Amygdala (tissue), 56 donors: Measurements from ENCODE around the gene NEMF.
"Not testable (repeated sequence)": the region's sequence is repeated elsewhere in the genome, so short reads cannot be mapped to it uniquely, and the experiment has no call there.

Experiments used
- DNase-seq, 56 donors: peaks; one replicate each; lab custom pipeline; 2025; lab: John Stamatoyannopoulos, UW

Gene NEMF

GRCh38 chr14:49828640-49829039, 23.9 kb downstream of the NEMF start:
- no peak for DNase-seq

GRCh38 chr14:49820176-49820575, 32.4 kb downstream of the NEMF start:
- DNase-seq: no peak

- no peak for DNase-seq
Measured at GRCh38 chr14:49816844-49817243, 35.7 kb downstream of the NEMF start.

- not testable (repeated sequence) for DNase-seq
Measured at GRCh38 chr14:49816118-49816517, 36.5 kb downstream of the NEMF start.

- no peak for DNase-seq
Measured at GRCh38 chr14:49808780-49809179, 43.8 kb downstream of the NEMF start.

- DNase-seq: no peak
Measured at GRCh38 chr14:49796025-49796424, 56.6 kb downstream of the NEMF start.

GRCh38 chr14:49792618-49793017, 60.0 kb downstream of the NEMF start:
- no peak for DNase-seq

GRCh38 chr14:49786315-49786714, 66.3 kb downstream of the NEMF start:
- no peak for DNase-seq

GRCh38 chr14:49783394-49784014, 69.1 kb downstream of the NEMF start:
- no peak for DNase-seq

GRCh38 chr14:49781040-49781439, 71.5 kb downstream of the NEMF start:
- DNase-seq: not testable (repeated sequence)

- no peak for DNase-seq
Measured at GRCh38 chr14:49778421-49778820, 74.2 kb downstream of the NEMF start.

- DNase-seq: no peak
Measured at GRCh38 chr14:49774106-49774505, 78.5 kb downstream of the NEMF start.

- DNase-seq: not testable (repeated sequence)
Measured at GRCh38 chr14:49771691-49772090, 80.9 kb downstream of the NEMF start.

- DNase-seq: no peak
Measured at GRCh38 chr14:49770212-49770817, 82.3 kb downstream of the NEMF start.

- DNase-seq: peak in 1 of 56 donors; percentile 3
Measured at GRCh38 chr14:49769581-49770211, 82.9 kb downstream of the NEMF start.

GRCh38 chr14:49769171-49769570, 83.4 kb downstream of the NEMF start:
- no peak for DNase-seq

GRCh38 chr14:49768301-49769121, 84.1 kb downstream of the NEMF start:
- DNase-seq: peak in 37 of 56 donors; percentile 2 to 70 (median 43)

GRCh38 chr14:49767571-49768300, 84.9 kb downstream of the NEMF start, which contains the start of gene KLHDC2:
Gene KLHDC2, plus strand, starts transcription at chr14:49768153. Its CDS starts 316 bp downstream, at chr14:49768469.
- DNase-seq: peak in 55 of 56 donors; percentile 17 to 90 (median 77)

GRCh38 chr14:49767270-49767570, 85.4 kb downstream of the NEMF start:
- DNase-seq: no peak

GRCh38 chr14:49766839-49767238, 85.7 kb downstream of the NEMF start:
- no peak for DNase-seq
